Measurements from ENCODE around the gene FIBCD1.

GRCh38 chr9:130918101-130918825, 20.8 kb downstream of the FIBCD1 start:
- TF ChIP-seq GATA3 (IDR thresholded peaks at IDR 0.05; ENCODE audit: low read depth, low read length) (no peak), GATA2 (IDR thresholded peaks at IDR 0.05; ENCODE audit: low read depth, low read length) (no peak)
